HG02973 (cell line): ENCODE results near the gene SEC63.
"Not testable (repeated sequence)": the region's sequence is repeated elsewhere in the genome, so short reads cannot be mapped to it uniquely, and the experiment has no call there.

Experiments
- ATAC-seq: cut with Tn5 transposase; IDR thresholded peaks from one replicate; pipeline ENCODE4 v1.9.1; 2021; ENCODE audit warnings: moderate library complexity; ENCODE audit not compliant: unreplicated experiment

The SEC63 gene, protein sequence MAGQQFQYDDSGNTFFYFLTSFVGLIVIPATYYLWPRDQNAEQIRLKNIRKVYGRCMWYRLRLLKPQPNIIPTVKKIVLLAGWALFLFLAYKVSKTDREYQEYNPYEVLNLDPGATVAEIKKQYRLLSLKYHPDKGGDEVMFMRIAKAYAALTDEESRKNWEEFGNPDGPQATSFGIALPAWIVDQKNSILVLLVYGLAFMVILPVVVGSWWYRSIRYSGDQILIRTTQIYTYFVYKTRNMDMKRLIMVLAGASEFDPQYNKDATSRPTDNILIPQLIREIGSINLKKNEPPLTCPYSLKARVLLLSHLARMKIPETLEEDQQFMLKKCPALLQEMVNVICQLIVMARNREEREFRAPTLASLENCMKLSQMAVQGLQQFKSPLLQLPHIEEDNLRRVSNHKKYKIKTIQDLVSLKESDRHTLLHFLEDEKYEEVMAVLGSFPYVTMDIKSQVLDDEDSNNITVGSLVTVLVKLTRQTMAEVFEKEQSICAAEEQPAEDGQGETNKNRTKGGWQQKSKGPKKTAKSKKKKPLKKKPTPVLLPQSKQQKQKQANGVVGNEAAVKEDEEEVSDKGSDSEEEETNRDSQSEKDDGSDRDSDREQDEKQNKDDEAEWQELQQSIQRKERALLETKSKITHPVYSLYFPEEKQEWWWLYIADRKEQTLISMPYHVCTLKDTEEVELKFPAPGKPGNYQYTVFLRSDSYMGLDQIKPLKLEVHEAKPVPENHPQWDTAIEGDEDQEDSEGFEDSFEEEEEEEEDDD

DNA sequence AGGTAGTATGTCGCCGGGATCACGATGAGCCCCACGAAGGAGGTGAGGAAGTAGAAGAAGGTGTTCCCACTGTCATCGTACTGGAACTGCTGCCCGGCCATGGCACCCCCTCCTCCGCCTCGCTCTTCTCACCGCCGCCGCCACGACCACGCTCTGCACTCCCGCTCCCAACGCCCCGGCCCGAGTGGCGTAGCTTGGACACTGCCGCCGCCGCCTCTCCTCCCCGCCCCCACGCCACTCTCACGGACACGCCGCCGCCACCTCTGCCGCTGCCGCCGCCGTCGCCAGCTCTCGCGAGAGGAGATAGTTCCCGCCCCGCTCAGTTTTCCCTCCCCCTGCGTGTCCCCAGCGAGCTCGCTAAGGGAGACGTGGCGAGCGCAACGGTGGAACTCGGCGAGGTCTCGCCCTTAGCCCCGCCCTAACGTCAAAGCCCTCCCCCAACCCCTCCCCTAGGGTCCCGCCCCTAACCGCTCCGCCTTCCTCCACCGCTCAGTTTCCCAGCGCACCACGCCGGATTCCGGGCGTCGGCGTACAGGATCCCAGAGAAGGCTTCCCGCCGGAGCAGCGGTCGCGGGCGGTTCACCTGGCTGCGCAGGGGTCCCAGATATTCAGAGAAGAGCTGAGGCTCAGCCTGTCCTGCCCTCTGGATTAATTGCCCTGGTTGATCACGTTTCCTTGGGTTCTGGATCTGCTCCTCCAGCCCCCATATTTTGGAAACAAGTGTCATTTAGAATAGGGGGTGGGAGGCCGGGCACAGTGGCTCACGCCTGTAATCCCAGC, at the start of gene SEC63:
Gene SEC63 (minus strand): TSS at position 300 of the 780 bp plus-strand sequence. CDS start 199 bp downstream, at position 101.
- ATAC-seq = peak; percentile 90

DNA sequence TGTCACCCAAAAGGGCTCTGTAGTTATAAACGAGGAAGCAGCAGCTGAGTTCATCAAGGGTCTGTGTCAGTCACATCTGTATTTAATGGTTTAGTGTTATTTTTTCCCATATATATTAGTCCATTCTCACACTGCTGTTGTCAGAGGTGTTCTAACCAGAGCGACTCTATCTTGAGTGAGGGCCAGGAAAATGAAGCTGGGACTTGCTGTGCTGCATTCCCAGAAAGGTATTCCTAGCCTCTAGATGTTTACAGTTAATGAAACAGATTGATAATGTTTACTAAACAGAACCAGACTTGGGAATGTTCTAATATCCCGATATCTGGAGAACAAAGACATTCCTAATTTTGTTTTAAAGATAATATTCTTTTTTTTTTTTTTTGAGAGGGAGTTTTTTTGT, 48.0 kb upstream of the SEC63 start:
- ATAC-seq = no peak

DNA sequence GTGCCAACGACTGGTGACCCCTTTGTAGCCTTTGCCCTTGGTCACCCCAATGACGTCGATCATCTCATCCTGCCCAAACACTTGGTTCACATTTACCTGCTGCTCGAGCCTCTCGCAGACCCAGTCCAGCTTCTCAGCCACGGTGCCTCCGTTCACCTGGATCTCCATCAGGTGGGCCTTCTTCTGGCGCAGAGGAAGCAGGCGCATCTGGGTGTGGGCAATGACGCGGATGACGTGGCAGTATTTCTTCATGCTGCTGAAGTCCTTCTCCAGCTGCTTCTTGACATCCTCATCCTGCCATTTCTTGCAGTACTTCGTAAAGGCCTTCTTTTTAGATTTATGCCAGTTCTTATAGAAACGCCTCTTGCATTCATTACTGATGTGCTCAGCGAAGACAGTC, 46.9 kb upstream of the SEC63 start:
- no peak for ATAC-seq

DNA sequence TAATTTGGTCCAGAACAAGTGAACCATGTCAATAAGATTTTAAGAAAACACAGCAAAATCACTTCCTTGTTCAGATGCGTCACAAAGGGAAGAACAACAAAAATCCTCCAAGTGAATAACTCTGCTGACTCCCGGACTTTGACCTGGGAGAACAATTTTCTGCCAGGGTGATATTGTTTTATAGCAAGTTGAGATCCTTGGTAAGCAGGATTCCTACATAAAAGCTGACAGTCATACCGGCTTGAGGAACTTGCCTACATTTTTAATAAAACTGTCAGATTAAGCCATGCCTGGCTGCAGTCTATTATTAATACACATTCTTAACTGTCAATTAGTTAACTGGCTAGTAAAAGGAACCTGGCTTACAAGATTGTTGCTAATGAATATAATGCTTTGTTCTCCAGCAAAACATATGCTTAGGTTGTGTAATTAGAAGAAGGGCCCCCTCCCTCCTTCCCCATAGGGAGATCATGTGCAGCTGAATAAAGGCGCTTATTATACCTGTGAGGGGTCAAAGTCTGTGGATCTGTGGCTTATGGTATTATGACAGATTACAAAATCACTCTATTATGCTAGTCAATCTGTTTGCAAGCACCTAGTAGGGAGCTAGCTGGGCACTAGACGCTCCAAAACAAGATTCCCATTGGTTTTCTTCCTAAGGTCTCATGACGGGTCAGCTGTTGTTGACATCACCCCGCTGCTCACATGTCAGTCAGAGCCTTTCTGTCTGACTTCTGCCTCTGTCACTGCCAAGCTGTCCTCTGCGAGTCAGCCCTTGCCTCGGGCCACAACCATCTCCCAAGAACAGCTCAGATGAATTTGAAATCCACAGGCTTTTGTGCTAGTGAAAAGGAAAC, 44.6 kb upstream of the SEC63 start:
- no peak for ATAC-seq

GRCh38 chr6:108001696-108002231, 43.8 kb upstream of the SEC63 start:
- no peak for ATAC-seq

DNA sequence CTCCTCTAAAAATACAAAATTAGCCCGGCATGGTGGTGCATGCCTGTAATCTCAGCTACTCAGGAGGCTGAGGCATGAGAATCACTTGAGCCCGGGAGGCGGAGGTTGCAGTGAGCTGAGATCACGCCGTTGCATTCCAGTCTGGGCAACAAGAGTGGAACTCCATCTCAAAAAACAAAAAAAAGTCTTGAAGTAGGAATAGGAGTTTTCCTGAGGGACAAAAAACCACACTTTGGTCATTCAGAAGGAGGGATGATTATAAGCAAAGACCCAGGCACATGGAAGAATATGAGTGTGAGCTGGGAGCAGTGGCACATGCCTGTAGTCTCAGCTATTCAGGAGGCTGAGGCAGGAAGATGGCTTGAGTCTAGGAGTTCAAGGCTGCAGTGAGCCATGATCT, 42.3 kb upstream of the SEC63 start:
- ATAC-seq = not testable (repeated sequence)

- ATAC-seq = no peak
These were observed 41.3 kb upstream of the SEC63 start for GRCh38 chr6:107999341-107999740.

DNA sequence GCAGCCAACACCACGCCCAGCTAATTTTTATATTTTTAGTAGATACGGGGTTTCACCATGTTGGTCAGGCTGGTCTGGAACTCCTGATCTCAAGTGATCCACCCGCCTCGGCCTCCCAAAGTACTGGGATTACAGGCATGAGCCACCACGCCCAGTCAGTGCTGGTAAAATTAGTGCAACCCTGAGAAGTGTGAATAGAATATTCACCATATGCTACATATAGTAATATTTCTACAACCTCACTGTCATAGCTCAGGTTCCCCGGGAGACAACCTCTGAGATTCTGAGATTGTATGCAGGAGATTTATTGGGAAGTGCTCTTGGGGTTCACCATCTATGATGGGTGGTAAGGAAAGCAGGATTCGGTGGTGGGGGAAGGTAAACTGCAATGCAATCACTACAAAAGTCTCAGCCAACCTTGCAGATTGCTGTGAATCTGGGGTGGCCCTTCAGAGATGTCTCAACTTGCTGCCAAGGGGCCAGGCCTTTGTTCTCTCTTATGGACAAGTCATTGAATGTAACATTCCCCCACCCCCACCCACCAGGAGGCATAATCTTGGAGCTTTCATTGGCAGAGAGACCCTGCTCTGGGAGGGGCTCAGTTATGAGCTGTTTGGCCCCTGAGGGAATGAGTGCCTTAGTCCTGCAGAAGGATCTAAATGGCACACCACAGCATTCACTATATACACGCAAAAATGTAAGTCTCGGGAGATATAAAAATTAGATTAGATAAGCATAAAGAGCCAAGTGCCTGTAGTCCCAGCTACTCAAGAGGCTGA, 34.0 kb upstream of the SEC63 start:
- ATAC-seq = no peak

DNA sequence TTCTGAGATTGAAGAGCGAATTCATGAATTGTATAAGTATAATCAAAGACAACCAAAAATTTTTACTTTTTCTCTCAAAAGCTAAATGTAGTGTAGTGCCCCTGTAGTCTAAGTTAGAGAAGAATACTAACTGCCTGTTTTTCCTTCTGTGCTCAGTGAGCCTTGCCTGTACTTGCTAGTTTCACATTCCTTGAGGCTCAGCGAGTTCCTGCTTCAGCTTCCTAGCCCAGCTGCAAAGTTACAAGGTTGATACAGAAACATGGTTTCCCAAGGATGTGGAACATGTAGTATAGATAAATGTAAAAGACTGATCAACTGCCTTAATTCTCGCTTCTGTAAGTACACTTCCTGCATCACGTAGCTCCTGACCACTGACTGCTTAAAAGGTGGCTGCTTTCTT, 33.1 kb upstream of the SEC63 start:
- ATAC-seq = no peak

DNA sequence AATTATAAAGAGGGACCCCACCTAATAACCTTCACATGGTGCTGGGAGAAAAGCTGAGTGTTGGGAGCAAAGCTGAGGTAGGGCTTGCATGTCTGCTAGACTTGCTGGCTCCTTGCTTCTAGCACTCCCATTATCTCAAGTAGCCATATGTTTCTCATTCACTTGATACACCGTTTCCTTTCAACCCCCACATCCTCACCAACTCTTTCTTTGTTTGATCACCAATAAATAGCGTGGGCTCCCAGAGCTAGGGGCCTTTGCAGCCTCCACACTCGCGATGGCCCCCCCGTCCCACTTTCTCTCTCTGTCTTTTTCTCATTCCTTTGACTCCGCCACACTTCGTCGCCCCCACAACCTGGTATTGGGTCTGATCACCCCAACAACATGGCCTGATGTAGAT, 32.6 kb upstream of the SEC63 start:
- not testable (repeated sequence) for ATAC-seq

DNA sequence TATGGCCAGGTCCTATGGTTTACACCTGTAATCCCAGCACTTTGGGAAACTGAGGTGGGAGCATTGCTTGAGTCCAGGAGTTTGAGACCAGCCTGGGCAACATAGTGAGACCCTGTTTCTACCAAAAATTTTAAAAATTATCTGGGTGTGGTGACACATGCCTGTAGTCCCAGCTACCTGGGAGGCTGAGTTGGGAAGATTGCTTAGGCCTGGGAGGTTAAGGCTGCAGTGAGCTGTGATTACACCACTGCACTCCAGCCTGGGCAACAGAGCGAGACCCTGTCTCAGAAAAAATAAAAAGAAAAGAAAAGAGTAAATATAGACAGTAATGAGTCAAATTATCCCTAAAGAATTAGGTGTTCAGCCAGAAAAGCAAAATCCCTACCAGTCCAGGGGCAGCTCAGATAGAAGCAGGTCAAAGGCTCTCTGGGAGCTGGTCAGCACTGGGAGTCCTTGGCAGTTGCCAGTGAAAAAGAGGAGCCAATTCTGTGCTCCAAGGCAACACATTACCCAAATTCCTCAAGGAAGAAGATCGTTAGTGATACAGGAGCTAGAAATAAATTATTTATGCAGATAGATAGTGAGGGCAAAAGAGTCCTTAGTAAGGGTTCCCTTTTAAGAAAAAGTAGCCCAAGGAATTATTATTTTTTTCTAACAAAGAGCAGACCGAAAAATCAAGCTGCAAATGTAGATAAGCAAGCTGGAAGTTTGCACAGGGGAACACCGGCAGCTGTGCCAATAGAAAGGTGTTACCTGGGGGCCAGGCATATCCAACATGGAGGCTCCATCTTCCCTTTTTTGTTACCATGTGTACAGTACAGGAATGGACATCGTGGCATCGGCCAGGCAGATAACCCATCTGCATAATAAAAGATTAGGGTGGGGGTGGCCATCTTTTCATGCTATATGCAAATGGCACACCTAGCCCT, 31.4 kb upstream of the SEC63 start:
- no peak for ATAC-seq

GRCh38 chr6:107988570-107988969, 30.6 kb upstream of the SEC63 start:
- no peak for ATAC-seq

- no peak for ATAC-seq
These were observed 29.8 kb upstream of the SEC63 start for GRCh38 chr6:107987805-107988204.

DNA sequence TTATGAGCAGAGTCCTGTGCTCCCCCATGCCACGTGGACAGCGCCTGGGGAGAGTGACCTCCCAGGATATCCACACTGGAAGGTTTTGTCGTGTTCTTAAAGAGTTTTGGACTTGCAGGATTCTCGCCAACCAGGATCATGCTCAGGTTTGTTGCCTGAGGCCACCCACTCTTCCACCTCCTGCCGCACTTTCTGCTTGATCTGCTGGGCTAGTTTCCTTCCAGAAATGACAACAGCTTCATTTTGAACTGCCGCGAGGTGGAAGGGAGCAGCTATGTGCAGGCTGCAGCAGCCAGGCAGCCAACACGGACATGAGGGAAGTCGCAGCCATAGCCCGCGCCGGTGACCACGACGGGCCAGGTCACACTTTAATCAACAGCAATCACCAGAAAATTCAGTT, 27.7 kb upstream of the SEC63 start:
- ATAC-seq = no peak

DNA sequence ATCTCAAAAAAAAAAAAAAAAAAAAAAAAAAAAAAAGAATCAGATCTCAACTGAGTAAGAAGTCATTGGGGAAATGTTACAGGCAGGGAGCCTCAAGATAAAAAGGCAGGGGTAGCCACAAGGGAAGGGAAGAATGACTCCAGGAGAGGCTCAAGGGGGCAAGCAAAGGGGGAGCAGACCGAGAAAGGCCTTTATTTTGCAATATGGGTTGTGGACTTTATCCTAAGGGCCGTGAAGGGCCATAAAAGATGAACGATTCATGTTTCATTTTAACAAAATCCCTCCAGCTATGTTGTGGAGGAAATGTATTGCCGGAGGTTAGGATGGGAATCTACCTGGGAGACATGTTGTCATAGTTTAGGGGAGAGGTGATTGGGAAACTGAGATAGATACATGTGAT, 25.8 kb upstream of the SEC63 start:
- ATAC-seq = no peak

- no peak for ATAC-seq
These were observed 24.5 kb upstream of the SEC63 start for GRCh38 chr6:107982486-107982885.

GRCh38 chr6:107981695-107982094, 23.7 kb upstream of the SEC63 start:
- ATAC-seq = no peak

GRCh38 chr6:107977283-107977682, 19.3 kb upstream of the SEC63 start:
- ATAC-seq = no peak
